Tibial nerve (tissue), 3 donors: ENCODE measurements around the gene IL21R.

Source experiments
- CTCF ChIP-seq, 5 experiments: fragments of 200-600 bp in 3 of 5; fragments of 450-650 bp in 2 of 5; sonication (generic) in 3 of 5; IDR thresholded peaks; one replicate each; pipeline ENCODE4 v1.5.1; 2016 to 2019; ENCODE audit warnings: antibody characterized with exemption in 5 of 5, mild to moderate bottlenecking in 3 of 5, moderate library complexity in 2 of 5
- POLR2A ChIP-seq, 2 donors: fragments of 450-650 bp; IDR thresholded peaks; one replicate each; pipeline ENCODE4 v1.6.1; 2017; ENCODE audit warnings: antibody characterized with exemption in 2 of 2, mild to moderate bottlenecking in 2 of 2, moderate library complexity in 2 of 2

GRCh38 chr16:27474041-27474440, 72.1 kb downstream of the IL21R start:
- no peak for TF ChIP-seq POLR2A (IDR thresholded peaks at IDR 0.05)
- TF ChIP-seq CTCF (IDR thresholded peaks at IDR 0.05): no peak
